ENCODE data around the gene ERFE.

DNA sequence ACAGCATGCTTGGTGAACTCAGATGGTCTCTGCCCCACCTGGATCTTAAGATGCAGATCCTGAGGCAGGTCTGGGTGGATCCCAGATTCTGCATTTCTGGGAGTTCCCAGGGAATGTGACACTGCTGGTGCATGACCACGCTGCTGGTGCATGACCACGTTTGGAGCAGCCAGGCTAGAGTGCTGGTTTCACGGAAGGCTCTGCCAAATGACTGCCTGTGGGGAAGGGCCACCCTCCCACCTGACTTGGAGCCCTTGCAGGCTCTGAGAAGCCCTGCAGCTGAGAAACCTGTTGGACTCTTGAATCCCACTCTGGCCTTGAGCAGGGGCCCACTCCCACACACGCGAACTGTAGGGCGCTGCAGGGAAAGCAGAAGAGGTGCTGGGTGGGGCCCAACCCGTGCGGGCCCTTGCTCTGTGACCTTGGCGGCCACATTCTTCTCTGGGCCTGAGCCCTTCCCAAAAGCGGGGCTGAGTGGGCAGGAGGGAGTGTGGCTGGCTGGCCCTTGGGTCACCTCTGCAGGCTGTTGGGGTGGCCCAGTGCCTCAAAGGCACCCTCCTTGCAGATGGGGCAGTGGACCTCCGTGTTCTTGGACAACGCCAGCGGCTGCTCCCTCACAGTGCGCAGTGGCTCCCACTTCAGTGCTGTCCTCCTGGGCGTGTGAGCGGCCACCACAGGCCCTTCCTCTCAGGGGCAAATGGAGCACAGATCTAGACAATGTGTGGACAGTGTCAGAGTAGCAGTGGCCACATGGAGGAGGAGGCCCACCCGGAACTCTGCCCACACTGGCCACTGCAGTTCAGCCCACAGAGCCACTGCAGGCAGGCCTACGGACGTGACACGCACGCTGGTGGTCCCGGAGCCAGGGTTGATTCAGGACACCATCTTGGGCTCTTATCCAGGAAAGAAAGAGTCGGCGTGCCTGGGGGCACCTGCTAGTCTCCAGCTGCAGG is 7.9 kb downstream of the ERFE start:
- TF ChIP-seq, protein P1, sequence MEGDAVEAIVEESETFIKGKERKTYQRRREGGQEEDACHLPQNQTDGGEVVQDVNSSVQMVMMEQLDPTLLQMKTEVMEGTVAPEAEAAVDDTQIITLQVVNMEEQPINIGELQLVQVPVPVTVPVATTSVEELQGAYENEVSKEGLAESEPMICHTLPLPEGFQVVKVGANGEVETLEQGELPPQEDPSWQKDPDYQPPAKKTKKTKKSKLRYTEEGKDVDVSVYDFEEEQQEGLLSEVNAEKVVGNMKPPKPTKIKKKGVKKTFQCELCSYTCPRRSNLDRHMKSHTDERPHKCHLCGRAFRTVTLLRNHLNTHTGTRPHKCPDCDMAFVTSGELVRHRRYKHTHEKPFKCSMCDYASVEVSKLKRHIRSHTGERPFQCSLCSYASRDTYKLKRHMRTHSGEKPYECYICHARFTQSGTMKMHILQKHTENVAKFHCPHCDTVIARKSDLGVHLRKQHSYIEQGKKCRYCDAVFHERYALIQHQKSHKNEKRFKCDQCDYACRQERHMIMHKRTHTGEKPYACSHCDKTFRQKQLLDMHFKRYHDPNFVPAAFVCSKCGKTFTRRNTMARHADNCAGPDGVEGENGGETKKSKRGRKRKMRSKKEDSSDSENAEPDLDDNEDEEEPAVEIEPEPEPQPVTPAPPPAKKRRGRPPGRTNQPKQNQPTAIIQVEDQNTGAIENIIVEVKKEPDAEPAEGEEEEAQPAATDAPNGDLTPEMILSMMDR (IDR thresholded peaks at IDR 0.05; ENCODE audit: low read length), result no peak
- TF ChIP-seq EZH2 (IDR thresholded peaks at IDR 0.05; ENCODE audit: borderline replicate concordance, low read length), result no peak
